ENCODE data around the gene NOD2. TPM values are rescaled to one million over a fixed set of nuclear protein-coding genes. Genes with fewer than 3 reads are reported as not detected.

The NOD2 gene
- total RNA-seq, 1 experiment from 2014 or later = 0.17 TPM

DNA sequence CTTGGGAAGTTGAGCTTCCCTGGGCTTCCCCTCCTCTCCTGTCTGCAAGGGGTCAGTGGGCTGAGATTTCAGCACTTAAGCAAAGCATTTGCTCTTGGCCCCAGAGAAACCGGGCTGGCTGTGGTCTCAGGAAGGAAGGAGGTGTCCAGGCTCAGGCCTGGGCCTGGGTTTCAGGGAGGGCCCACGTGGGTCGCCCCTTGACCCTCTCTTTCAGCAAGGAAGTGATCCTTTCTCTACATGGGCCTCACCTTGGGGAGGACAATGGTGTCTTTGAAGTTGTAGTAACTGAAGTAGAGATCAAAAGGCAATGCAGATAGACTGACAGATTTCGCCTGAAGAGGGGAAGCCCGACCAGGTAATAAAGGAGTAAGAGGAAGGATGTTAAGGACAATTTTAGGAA is 2.7 kb downstream of the NOD2 start:
- Histone ChIP-seq H2AFZ (ENCODE audit: low read length) (no peak overlapping the region), H3K23me2 (ENCODE audit: insufficient read length, low read depth, low read length, poor library complexity, severe bottlenecking) (peaks cover 6% of the 10 kb centered on the region), H3K14ac (ENCODE audit: insufficient read depth, low read length) (no peak overlapping the region), H3K9ac (ENCODE audit: extremely low read depth, insufficient read length, low read length) (no peak overlapping the region), H3K9me3 (ENCODE audit: control insufficient read depth, low read depth, low read length) (no peaks in the 10 kb centered on the region), H2BK15ac (ENCODE audit: low read depth, low read length) (no peak overlapping the region), H3K4me2 (ENCODE audit: insufficient read depth, insufficient read length, low read length) (no peak overlapping the region), H3K27ac (ENCODE audit: insufficient read length, low read depth, low read length) (no peak overlapping the region), H2BK12ac (ENCODE audit: insufficient read length, low read depth, low read length) (no peak overlapping the region), H4K5ac (ENCODE audit: insufficient read length, low read depth, low read length) (no peak overlapping the region), H4K91ac (ENCODE audit: insufficient read length, low read depth, low read length) (no peak overlapping the region), H2BK20ac (ENCODE audit: low read depth, low read length, poor library complexity, severe bottlenecking) (no peak overlapping the region), H4K8ac (replicated peaks; ENCODE audit: insufficient read length, low read depth, low read length) (no peak overlapping the region), H3K18ac (ENCODE audit: insufficient read length, low read depth, low read length) (no peak overlapping the region), H3T11ph (ENCODE audit: low read length) (no peak overlapping the region), H2AK5ac (ENCODE audit: insufficient read length, low read length) (no peak overlapping the region), H3K4me1 (ENCODE audit: insufficient read depth, low read length) (no peaks in the 10 kb centered on the region), H3K79me2 (ENCODE audit: insufficient read depth, low read length) (no peaks in the 10 kb centered on the region), H3K4ac (ENCODE audit: low read depth, low read length) (no peak overlapping the region), H2BK5ac (ENCODE audit: insufficient read length, low read length) (no peak overlapping the region), H3K23ac (ENCODE audit: insufficient read length, low read depth, low read length) (no peak overlapping the region), H3K79me1 (ENCODE audit: insufficient read depth, low read depth, low read length, poor library complexity, severe bottlenecking) (no peaks in the 10 kb centered on the region), H2BK120ac (ENCODE audit: low read depth, low read length, poor library complexity, severe bottlenecking) (no peak overlapping the region), H3K27me3 (ENCODE audit: insufficient read depth, low read length) (peaks cover 8% of the 10 kb centered on the region; the same call in 1 of the 2 replicates), H3K56ac (ENCODE audit: insufficient read length, low read depth, low read length) (no peak overlapping the region), H4K20me1 (ENCODE audit: control insufficient read depth, insufficient read depth, insufficient read length) (no peaks in the 10 kb centered on the region)
- WGBS (ENCODE audit: extremely low coverage, insufficient read length, low lambda C conversion rate) = no CpG with 5 or more reads among the region's 5 CpGs
- Mint-ChIP-seq H3K9me3 (no peaks in the 10 kb centered on the region; a peak in 2 of 5 replicates), H3K4me1 (peaks cover 9 to 11% of the 10 kb centered on the region in 2 experiments), H3K27me3 (ENCODE audit: low read depth) (peaks cover 50% of the 10 kb centered on the region), H3K4me3 (no peak overlapping the region), H3K36me3 (ENCODE audit: insufficient read depth in 1 of 3, low read depth in 3 of 3) (no peaks in the 10 kb centered on the region), H3K27ac (no peak overlapping the region)
- no peak for DNase-seq
- TF ChIP-seq, protein P1, sequence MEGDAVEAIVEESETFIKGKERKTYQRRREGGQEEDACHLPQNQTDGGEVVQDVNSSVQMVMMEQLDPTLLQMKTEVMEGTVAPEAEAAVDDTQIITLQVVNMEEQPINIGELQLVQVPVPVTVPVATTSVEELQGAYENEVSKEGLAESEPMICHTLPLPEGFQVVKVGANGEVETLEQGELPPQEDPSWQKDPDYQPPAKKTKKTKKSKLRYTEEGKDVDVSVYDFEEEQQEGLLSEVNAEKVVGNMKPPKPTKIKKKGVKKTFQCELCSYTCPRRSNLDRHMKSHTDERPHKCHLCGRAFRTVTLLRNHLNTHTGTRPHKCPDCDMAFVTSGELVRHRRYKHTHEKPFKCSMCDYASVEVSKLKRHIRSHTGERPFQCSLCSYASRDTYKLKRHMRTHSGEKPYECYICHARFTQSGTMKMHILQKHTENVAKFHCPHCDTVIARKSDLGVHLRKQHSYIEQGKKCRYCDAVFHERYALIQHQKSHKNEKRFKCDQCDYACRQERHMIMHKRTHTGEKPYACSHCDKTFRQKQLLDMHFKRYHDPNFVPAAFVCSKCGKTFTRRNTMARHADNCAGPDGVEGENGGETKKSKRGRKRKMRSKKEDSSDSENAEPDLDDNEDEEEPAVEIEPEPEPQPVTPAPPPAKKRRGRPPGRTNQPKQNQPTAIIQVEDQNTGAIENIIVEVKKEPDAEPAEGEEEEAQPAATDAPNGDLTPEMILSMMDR (conservative IDR thresholded peaks at IDR 0.05) = no peak

All from H9 (cell line).